GM12873 (cell line): ENCODE data around the gene FAM107B.

Experiments used
- CTCF ChIP-seq: IDR thresholded peaks from 2 replicates; pipeline ENCODE4 v1.5.1; 2012; ENCODE audit warnings: low read depth, mild to moderate bottlenecking, moderate library complexity, low read length, control low read depth; ENCODE audit not compliant: insufficient read depth; ENCODE audit errors: missing control alignments

The FAM107B gene

GRCh38 chr10:14510346-14510745 lies 264.4 kb downstream of the FAM107B start:
- no peak for TF ChIP-seq CTCF

- no peak for TF ChIP-seq CTCF
These were observed 266.0 kb downstream of the FAM107B start for GRCh38 chr10:14508725-14509124.

- TF ChIP-seq CTCF = no peak
These were observed 266.9 kb downstream of the FAM107B start for GRCh38 chr10:14507781-14508180.

- TF ChIP-seq CTCF = no peak
These were observed 267.5 kb downstream of the FAM107B start for GRCh38 chr10:14507176-14507575.

- TF ChIP-seq CTCF = no peak
These were observed 272.3 kb downstream of the FAM107B start for GRCh38 chr10:14502431-14502830.

- TF ChIP-seq CTCF = no peak
These were observed 274.4 kb downstream of the FAM107B start for GRCh38 chr10:14500172-14500765.

GRCh38 chr10:14499601-14499904 lies 275.1 kb downstream of the FAM107B start:
- TF ChIP-seq CTCF = no peak

- TF ChIP-seq CTCF = no peak
These were observed 276.4 kb downstream of the FAM107B start for GRCh38 chr10:14498326-14498725.
